ENCODE measurements around the gene HIP1.

GRCh38 chr7:75572814-75573213 is 165.9 kb downstream of the HIP1 start:
- no peak for TF ChIP-seq CTCF (IDR thresholded peaks at IDR 0.05)
- no peak for TF ChIP-seq POLR2A (IDR thresholded peaks at IDR 0.05)

All from prostate gland (tissue), 2 donors.